HepG2 (cell line): ENCODE measurements around the gene LAMB4. TPM values are rescaled to one million over a fixed set of nuclear protein-coding genes. Genes with fewer than 3 reads are reported as not detected.

Experiments
- ATAC-seq: fragments of 200-7000 bp; cut with Tn5 transposase; 3 replicates; pipeline ENCODE4 v1.9.1; 2020; ENCODE audit warnings: mild to moderate bottlenecking, moderate library complexity
- BruUV-seq: library from RNA; stranded (reverse); fragments of 400-500 nt; replicated peaks from 2 replicates; lab custom pipeline; 2021; lab: Mats Ljungman, UMichigan
- CTCF ChIA-PET: fragments of 300-600 bp; formaldehyde crosslinking; extraction: SDS; loops from one replicate; lab custom pipeline; 2021; ENCODE audit warnings: low total read pairs, inconsistent platforms, low intra/inter-chr PET ratio; lab: Yijun Ruan, JAX
- POLR2A ChIA-PET: fragments of 350-600 bp; sonication (Branson Sonifier 250); formaldehyde crosslinking; loops from one replicate; lab custom pipeline; 2020; ENCODE audit warnings: antibody characterized with exemption, inconsistent platforms; lab: Yijun Ruan, JAX
- DNase-seq: peaks from one replicate; pipeline ENCODE4 v3.0.0-alpha.2; 2015; ENCODE audit warnings: low spot score
- FAIRE-seq: peaks from 3 replicates; lab custom pipeline; 2011; peaks lifted over from hg19 to GRCh38; lab: Jason Lieb, UNC
- H2AFZ ChIP-seq: one replicate; pipeline ENCODE4 v1.6.1; 2011; ENCODE audit warnings: low read length, inconsistent platforms
- H3K27ac ChIP-seq: fragments of 300-600 bp; 3 replicates; pipeline ENCODE4 v1.8.0; 2011; ENCODE audit warnings: mixed run types, mild to moderate bottlenecking, mixed read lengths, low read length, inconsistent platforms; ENCODE audit not compliant: insufficient read depth; ENCODE audit errors: extremely low read length
- H3K27me3 ChIP-seq, 2 experiments: fragments of 200-600 bp in 1 of 2; 2 replicates in 1 of 2; 3 replicates in 1 of 2; pipeline versions ENCODE4 v1.6.0 to v1.8.0; 2011; ENCODE audit warnings: low read length in 2 of 2, mild to moderate bottlenecking in 2 of 2, moderate library complexity in 2 of 2, inconsistent platforms in 1 of 2; ENCODE audit not compliant: insufficient read depth in 2 of 2, control insufficient read depth in 1 of 2
- H3K36me3 ChIP-seq, 2 experiments: fragments of 200-600 bp in 1 of 2; replicated peaks in 1 of 2; 2 replicates in 1 of 2; 3 replicates in 1 of 2; pipeline versions ENCODE4 v1.5.1 to v1.8.0; 2011; ENCODE audit warnings: low read length in 2 of 2, inconsistent platforms in 1 of 2; ENCODE audit not compliant: insufficient read depth in 2 of 2, control insufficient read depth in 1 of 2
- H3K4me1 ChIP-seq: 2 replicates; pipeline ENCODE4 v1.5.1; 2012; ENCODE audit warnings: low read length, inconsistent platforms; ENCODE audit not compliant: insufficient read depth
- H3K4me2 ChIP-seq: 2 replicates; pipeline ENCODE4 v1.6.0; 2011; ENCODE audit warnings: low read depth, low read length, inconsistent platforms
- H3K4me3 ChIP-seq, 3 experiments: fragments of 200-600 bp in 1 of 3; sonication (generic), shearing (Covaris generic) in 1 of 3; replicated peaks in 1 of 3; 2 replicates each; pipeline ENCODE4 v1.5.1; 2011 to 2016; ENCODE audit warnings: low read length in 3 of 3, inconsistent platforms in 2 of 3, low read depth in 2 of 3, mild to moderate bottlenecking in 2 of 3, control low read depth in 1 of 3, mixed read lengths in 1 of 3; ENCODE audit not compliant: insufficient read depth in 1 of 3
- H3K79me2 ChIP-seq: one replicate; pipeline ENCODE4 v1.6.1; 2011; ENCODE audit warnings: low read length, inconsistent platforms; ENCODE audit not compliant: insufficient read depth
- H3K9ac ChIP-seq: 2 replicates; pipeline ENCODE4 v1.6.0; 2011; ENCODE audit warnings: mild to moderate bottlenecking, low read depth, low read length, inconsistent platforms; ENCODE audit not compliant: insufficient read depth
- H3K9me3 ChIP-seq: 2 replicates; pipeline ENCODE4 v1.5.1; 2012; ENCODE audit warnings: mild to moderate bottlenecking, low read length
- H4K20me1 ChIP-seq: 2 replicates; pipeline ENCODE4 v1.6.0; 2011; ENCODE audit warnings: inconsistent platforms, mild to moderate bottlenecking, low read length, moderate library complexity; ENCODE audit not compliant: insufficient read depth
- ELF4 ChIP-seq: sonication (generic); formaldehyde crosslinking; IDR thresholded peaks from 2 replicates; pipeline ENCODE4 v1.5.0; 2020; ENCODE audit warnings: missing genetic modification reagents, mild to moderate bottlenecking, moderate library complexity, borderline replicate concordance
- ETV6 ChIP-seq: sonication (generic); formaldehyde crosslinking; conservative IDR thresholded peaks from 2 replicates; pipeline ENCODE4 v1.4.0; 2020; ENCODE audit warnings: missing genetic modification reagents
- FOXA1 ChIP-seq, 2 experiments: fragments of 450-650 bp in 1 of 2; sonication (generic) in 1 of 2; formaldehyde crosslinking in 1 of 2; IDR thresholded peaks; 2 replicates each; pipeline versions ENCODE4 v1.4.0 to v1.6.1; 2016 to 2020; ENCODE audit warnings: missing genetic modification reagents in 1 of 2
- PHB2 ChIP-seq: fragments of 450-650 bp; IDR thresholded peaks from 2 replicates; pipeline ENCODE4 v1.6.1; 2018; ENCODE audit not compliant: partially characterized antibody
- PPARG ChIP-seq: conservative IDR thresholded peaks from 2 replicates; pipeline ENCODE4 v1.6.1; 2016; ENCODE audit warnings: missing biosample characterization, missing genetic modification reagents
- TCF12 ChIP-seq, 2 experiments: fragments of 450-650 bp in 1 of 2; sonication (generic) in 1 of 2; formaldehyde crosslinking in 1 of 2; IDR thresholded peaks; 2 replicates each; pipeline versions ENCODE4 v1.6.1 to v1.8.0; 2017 to 2022; ENCODE audit warnings: antibody characterized with exemption in 1 of 2, mild to moderate bottlenecking in 1 of 2, missing genetic modification reagents in 1 of 2, moderate library complexity in 1 of 2
- ZFP36 ChIP-seq: fragments of 150-350 bp; IDR thresholded peaks from 2 replicates; pipeline ENCODE4 v1.6.1; 2018; ENCODE audit warnings: borderline replicate concordance, low read length, low read depth; ENCODE audit not compliant: partially characterized antibody
- ZFYVE20 ChIP-seq: sonication (generic); formaldehyde crosslinking; IDR thresholded peaks from 2 replicates; pipeline ENCODE4 v1.8.0; 2023; ENCODE audit warnings: low read depth, mild to moderate bottlenecking, moderate library complexity, missing genetic modification reagents, borderline replicate concordance
- ZNF329 ChIP-seq: sonication (generic); formaldehyde crosslinking; IDR thresholded peaks from 2 replicates; pipeline ENCODE4 v1.9.0; 2021; ENCODE audit warnings: low read depth, mild to moderate bottlenecking, missing genetic modification reagents
- ZNF354B ChIP-seq: sonication (generic); formaldehyde crosslinking; IDR thresholded peaks from 2 replicates; pipeline ENCODE4 v1.8.0; 2022; ENCODE audit warnings: mild to moderate bottlenecking, missing genetic modification reagents
- WGBS: methylation state at CpG from one replicate; pipeline ENCODE4 v1.1.6; 2017; ENCODE audit warnings: low lambda C conversion rate; 5-methylcytosine and 5-hydroxymethylcytosine counted together
- in situ Hi-C: cut with HindIII; loops from 2 replicates; pipeline ENCODE4 v1.10.0; 2017; ENCODE audit warnings: low pct_unique_long_range_greater_than_20kb; ENCODE audit not compliant: extremely low pct_ligation_motif_present
- intact Hi-C: fragments of 100-400 bp; cut with micrococcal nuclease; formaldehyde crosslinking; loops from one replicate; pipeline ENCODE4 v1.10.0; 2022; ENCODE audit not compliant: unreplicated experiment
- polyA plus RNA-seq, 8 experiments: library from polyadenylated mRNA; depleted of rRNA in 3 of 8; stranded (reverse) in 7 of 8; unstranded in 1 of 8; fragments of >200 nt; fragmentation: Illumina TruSeq in 4 of 8; extraction: Trizol in 4 of 8; gene quantifications; 2 replicates each; pipeline versions ENCODE4 v1.2.1 to v1.2.3, GENCODE V29; 2011 to 2016; ENCODE audit warnings: low read depth in 4 of 8, missing spikeins in 1 of 8, mixed read lengths in 1 of 8; ENCODE audit not compliant: insufficient read depth in 1 of 8
- total RNA-seq, 5 experiments: library from RNA; depleted of rRNA; stranded (reverse); fragments of >200 nt; fragmentation: Illumina TruSeq; extraction: Trizol; gene quantifications; 2 replicates each; pipeline ENCODE4 v1.2.3, GENCODE V29; 2016; ENCODE audit warnings: low read depth in 1 of 5

LAMB4 gene
- total and polyA plus RNA-seq, 2 of the 13 experiments (the other 11 are each of a cell fraction or from before 2014, with no cell fraction given): 0.05 TPM; not detected in 1

DNA sequence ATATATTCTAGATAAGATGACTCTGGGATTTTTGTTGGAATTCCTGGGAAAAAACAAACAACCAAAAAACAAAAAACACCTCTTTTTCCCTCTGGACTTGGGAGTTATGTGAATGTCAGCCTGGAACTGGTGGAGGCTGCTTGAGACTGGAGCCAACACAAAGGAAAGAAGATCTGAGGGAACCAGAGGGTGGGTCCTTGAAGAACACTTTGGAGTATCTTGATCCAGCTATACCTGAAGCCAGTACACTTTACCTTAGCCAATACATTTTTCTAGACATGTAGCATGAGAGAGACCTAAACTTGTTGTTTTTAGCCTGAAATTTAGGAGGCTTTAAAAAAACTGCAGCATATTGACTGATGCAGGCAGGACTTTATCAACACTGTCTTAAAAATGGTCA lies 121.3 kb downstream of the LAMB4 start:
- intact Hi-C loops: no loop called here
- TF ChIP-seq ZNF329 (CRISPR knock-in tag) (peak; percentile 94), ELF4 (no peak)
- TF ChIP-seq, all 625 proteins: peak for 1
- no peak overlapping the region for H3K9ac ChIP-seq
- no peak overlapping the region for H2AFZ ChIP-seq
- no TSS peak for BruUV-seq
- no peaks in the 10 kb centered on the region for H3K27me3 ChIP-seq
- peaks cover 95% of the 10 kb centered on the region for H3K4me1 ChIP-seq
- CTCF ChIA-PET: no interaction called here
- ATAC-seq (no peak), DNase-seq (no peak), FAIRE-seq (no peak)
- H3K9me3 ChIP-seq: no peaks in the 10 kb centered on the region
- POLR2A ChIA-PET: no interaction called here
- no peak overlapping the region for H3K27ac ChIP-seq
- no peaks in the 10 kb centered on the region for H3K79me2 ChIP-seq
- H3K4me3 ChIP-seq: no peak overlapping the region
- in situ Hi-C loops: no loop called here
- H4K20me1 ChIP-seq: no peaks in the 10 kb centered on the region
- no peak overlapping the region for H3K4me2 ChIP-seq
- no peaks in the 10 kb centered on the region for H3K36me3 ChIP-seq

DNA sequence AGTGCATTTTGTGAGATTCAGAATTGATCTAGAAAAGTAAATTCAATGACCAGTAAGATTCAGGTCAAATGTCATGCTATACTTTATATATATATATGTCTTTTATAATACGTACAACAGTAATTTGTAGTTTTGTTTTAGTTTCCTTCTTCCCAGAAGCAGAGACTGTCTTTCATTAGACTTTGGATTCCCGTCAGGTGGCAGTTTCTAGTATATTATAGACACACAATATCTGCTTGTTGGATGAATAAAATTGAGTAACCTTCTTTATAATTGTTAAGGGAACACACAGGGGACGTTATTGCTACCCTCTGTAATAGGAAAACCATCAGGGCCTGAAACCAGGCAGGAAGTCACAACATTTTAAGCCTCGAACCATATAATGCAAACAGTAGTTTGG lies 121.9 kb downstream of the LAMB4 start:
- Histone ChIP-seq H3K36me3 (no peaks in the 10 kb centered on the region), H3K27me3 (no peaks in the 10 kb centered on the region), H3K9ac (no peak overlapping the region)
- CTCF ChIA-PET: no interaction called here
- intact Hi-C loops: no loop called here
- 88% methylated on average over 4 of the region's 4 CpGs for WGBS
- no peak for FAIRE-seq
- TF ChIP-seq ZFP36 (no peak), TCF12 (IDR thresholded peaks at IDR 0.05) (no peak), TCF12 (CRISPR knock-in tag; IDR thresholded peaks at IDR 0.05) (no peak), ZNF354B (CRISPR knock-in tag) (no peak), PHB2 (no peak), PPARG (CRISPR knock-in tag) (no peak), ZFYVE20 (CRISPR knock-in tag) (no peak), FOXA1 (IDR thresholded peaks at IDR 0.05) (no peak), FOXA1 (CRISPR knock-in tag; IDR thresholded peaks at IDR 0.05) (no peak), ETV6 (CRISPR knock-in tag) (no peak)
- TF ChIP-seq, all 625 proteins: peak for 0
- Histone ChIP-seq H3K79me2 (no peaks in the 10 kb centered on the region), H2AFZ (no peak overlapping the region), H3K9me3 (no peaks in the 10 kb centered on the region), H4K20me1 (no peaks in the 10 kb centered on the region), H3K27ac (no peak overlapping the region), H3K4me1 (peaks cover 92% of the 10 kb centered on the region), H3K4me2 (no peak overlapping the region), H3K4me3 (no peak overlapping the region)
- no peak for DNase-seq
- ATAC-seq: no peak
- no TSS peak for BruUV-seq
- in situ Hi-C loops: no loop called here
- POLR2A ChIA-PET: no interaction called here
